GM23338 (cell line): ENCODE data around the gene FASTKD2. TPM values are rescaled to one million over a fixed set of nuclear protein-coding genes. Genes with fewer than 3 reads are reported as not detected.

Experiments used
- ATAC-seq: fragments of 200-7000 bp; cut with Tn5 transposase; 3 replicates; pipeline ENCODE4 v1.9.1; 2020
- DNase-seq: peaks from one replicate; pipeline ENCODE4 v3.0.0-alpha.2; 2015; ENCODE audit warnings: low spot score
- H2AFZ ChIP-seq: fragments of 200-600 bp; sonication (generic); 2 replicates; pipeline ENCODE4 v1.8.0; 2016; ENCODE audit warnings: antibody characterized with exemption, mild to moderate bottlenecking, moderate library complexity
- H3F3A ChIP-seq: fragments of 200-600 bp; sonication (generic); replicated peaks from 2 replicates; pipeline ENCODE4 v1.8.0; 2017; ENCODE audit warnings: antibody characterized with exemption, mixed run types, low read depth
- H3K27ac ChIP-seq: fragments of 200-600 bp; sonication (generic); 2 replicates; pipeline ENCODE4 v1.6.1; 2016; ENCODE audit warnings: low read depth
- H3K27me3 ChIP-seq: fragments of 200-600 bp; sonication (generic); 2 replicates; pipeline ENCODE4 v1.8.0; 2016; ENCODE audit warnings: mild to moderate bottlenecking, mixed run types, moderate library complexity; ENCODE audit not compliant: insufficient read depth
- H3K36me3 ChIP-seq: fragments of 200-600 bp; sonication (generic); 2 replicates; pipeline ENCODE4 v1.8.0; 2016; ENCODE audit warnings: mild to moderate bottlenecking; ENCODE audit not compliant: insufficient read depth
- H3K4me1 ChIP-seq: fragments of 200-600 bp; sonication (generic); 2 replicates; pipeline ENCODE4 v1.8.0; 2016; ENCODE audit warnings: mild to moderate bottlenecking, moderate library complexity; ENCODE audit not compliant: insufficient read depth
- H3K4me2 ChIP-seq: fragments of 200-600 bp; sonication (generic); 2 replicates; pipeline ENCODE4 v1.7.1; 2017; ENCODE audit warnings: mixed run types
- H3K4me3 ChIP-seq: fragments of 200-600 bp; sonication (generic); 2 replicates; pipeline ENCODE4 v1.6.1; 2016; ENCODE audit warnings: mixed run types
- H3K79me2 ChIP-seq: fragments of 200-600 bp; sonication (generic); replicated peaks from 2 replicates; pipeline ENCODE4 v1.8.0; 2017; ENCODE audit warnings: mild to moderate bottlenecking; ENCODE audit not compliant: insufficient read depth
- H3K9me2 ChIP-seq: fragments of 200-600 bp; sonication (generic); 2 replicates; pipeline ENCODE4 v1.8.0; 2017; ENCODE audit not compliant: insufficient read depth
- H4K20me1 ChIP-seq: fragments of 200-600 bp; sonication (generic); replicated peaks from 2 replicates; pipeline ENCODE4 v1.8.0; 2017; ENCODE audit warnings: mild to moderate bottlenecking; ENCODE audit not compliant: insufficient read depth
- H3K27ac Mint-ChIP-seq: 2 replicates; pipeline ENCODE4 v1.8.0; 2020; ENCODE audit warnings: inconsistent platforms, mild to moderate bottlenecking, moderate library complexity, mixed read lengths
- H3K27me3 Mint-ChIP-seq: 3 replicates; pipeline ENCODE4 v1.8.0; 2022; ENCODE audit warnings: low read depth, mild to moderate bottlenecking, moderate library complexity, mixed read lengths, inconsistent platforms; ENCODE audit not compliant: insufficient read depth, poor library complexity
- H3K36me3 Mint-ChIP-seq: 3 replicates; pipeline ENCODE4 v1.8.0; 2021; ENCODE audit warnings: low read depth, mild to moderate bottlenecking, inconsistent platforms, moderate library complexity, mixed read lengths
- H3K4me1 Mint-ChIP-seq: 3 replicates; pipeline ENCODE4 v1.8.0; 2020; ENCODE audit warnings: mild to moderate bottlenecking, inconsistent platforms, mixed read lengths
- H3K4me3 Mint-ChIP-seq: 3 replicates; pipeline ENCODE4 v1.8.0; 2021; ENCODE audit warnings: moderate library complexity, mild to moderate bottlenecking, inconsistent platforms, mixed read lengths
- H3K9me3 Mint-ChIP-seq: 3 replicates; pipeline ENCODE4 v1.8.0; 2020; ENCODE audit warnings: moderate library complexity, mild to moderate bottlenecking, inconsistent platforms, mixed read lengths
- CREB1 ChIP-seq: fragments of 250-450 bp; sonication (Bioruptor Pico); IDR thresholded peaks from 2 replicates; pipeline ENCODE4 v1.5.0; 2020; ENCODE audit warnings: low read depth, mild to moderate bottlenecking, moderate library complexity
- CTCF ChIP-seq, 2 experiments: fragments of 200-600 bp in 1 of 2; sonication (generic) in 1 of 2; conservative IDR thresholded peaks; 2 replicates each; pipeline versions ENCODE4 v1.5.1 to v1.6.1; 2016 to 2017; ENCODE audit warnings: antibody characterized with exemption in 2 of 2, low read depth in 2 of 2, mild to moderate bottlenecking in 2 of 2, moderate library complexity in 1 of 2
- EZH2 ChIP-seq: fragments of 200-600 bp; sonication (generic); IDR thresholded peaks from one replicate; pipeline ENCODE4 v1.8.0; 2017; ENCODE audit warnings: antibody characterized with exemption, mild to moderate bottlenecking, low read depth; ENCODE audit not compliant: unreplicated experiment
- EZH2phosphoT487 ChIP-seq: fragments of 200-600 bp; sonication (generic); IDR thresholded peaks from one replicate; pipeline ENCODE4 v1.8.1; 2018; ENCODE audit warnings: antibody characterized with exemption; ENCODE audit not compliant: unreplicated experiment
- STAT1 ChIP-seq: IDR thresholded peaks from one replicate; pipeline ENCODE4 v1.6.1; 2016; ENCODE audit warnings: antibody characterized with exemption; ENCODE audit not compliant: unreplicated experiment
- ZNF114 ChIP-seq: fragments of 250-450 bp; sonication (Bioruptor Pico); IDR thresholded peaks from 2 replicates; pipeline ENCODE4 v1.5.0; 2020; ENCODE audit warnings: mild to moderate bottlenecking, moderate library complexity
- ZNF331 ChIP-seq: fragments of 250-450 bp; sonication (Bioruptor Pico); IDR thresholded peaks from 2 replicates; pipeline ENCODE4 v1.5.0; 2020; ENCODE audit warnings: low read depth, mild to moderate bottlenecking, moderate library complexity
- polyA plus RNA-seq: library from polyadenylated mRNA; unstranded; fragments of >200 nt; fragmentation: Nextera tagmentation; extraction: Ambion mirVana; gene quantifications from 2 replicates; pipeline ENCODE4 v1.2.1, GENCODE V29; 2016
- total RNA-seq: library from RNA; depleted of rRNA; stranded (reverse); fragments of >200 nt; shearing (Covaris generic); gene quantifications from 2 replicates; pipeline ENCODE4 v1.2.3, GENCODE V29; 2014
- TF ChIP-seq, protein P1 (sequence below): fragments of 250-450 bp; sonication (Bioruptor Pico); IDR thresholded peaks from 2 replicates; pipeline ENCODE4 v1.5.0; 2020; ENCODE audit warnings: mild to moderate bottlenecking, moderate library complexity

Gene FASTKD2
- total and polyA plus RNA-seq, 2 experiments from 2014 or later: 20.5 to 48.7 TPM

DNA sequence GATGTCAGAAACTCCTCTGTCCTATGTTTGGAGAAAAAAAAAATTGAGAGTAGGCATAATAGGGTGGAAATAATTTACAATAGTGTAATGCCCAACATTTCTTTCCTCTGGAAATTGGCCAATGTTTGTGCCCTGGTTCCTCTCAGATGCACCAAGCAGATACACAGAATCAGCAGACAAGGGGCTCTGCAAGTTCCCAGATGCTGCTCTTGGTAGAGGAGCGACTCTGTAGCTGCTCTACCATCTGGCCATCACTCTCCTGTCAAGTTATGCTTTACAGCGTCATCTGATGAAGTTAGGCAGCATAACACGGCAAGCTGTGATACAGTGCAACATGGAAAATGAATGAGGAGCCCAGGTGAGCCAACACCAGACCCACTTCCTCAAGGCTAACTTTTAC is 48.8 kb upstream of the FASTKD2 start (continued):
- TF ChIP-seq CREB1 (CRISPR knock-in tag) (no peak), ZNF114 (no peak), ZNF331 (CRISPR knock-in tag) (no peak), STAT1 (no peak)
- TF ChIP-seq, protein P1, sequence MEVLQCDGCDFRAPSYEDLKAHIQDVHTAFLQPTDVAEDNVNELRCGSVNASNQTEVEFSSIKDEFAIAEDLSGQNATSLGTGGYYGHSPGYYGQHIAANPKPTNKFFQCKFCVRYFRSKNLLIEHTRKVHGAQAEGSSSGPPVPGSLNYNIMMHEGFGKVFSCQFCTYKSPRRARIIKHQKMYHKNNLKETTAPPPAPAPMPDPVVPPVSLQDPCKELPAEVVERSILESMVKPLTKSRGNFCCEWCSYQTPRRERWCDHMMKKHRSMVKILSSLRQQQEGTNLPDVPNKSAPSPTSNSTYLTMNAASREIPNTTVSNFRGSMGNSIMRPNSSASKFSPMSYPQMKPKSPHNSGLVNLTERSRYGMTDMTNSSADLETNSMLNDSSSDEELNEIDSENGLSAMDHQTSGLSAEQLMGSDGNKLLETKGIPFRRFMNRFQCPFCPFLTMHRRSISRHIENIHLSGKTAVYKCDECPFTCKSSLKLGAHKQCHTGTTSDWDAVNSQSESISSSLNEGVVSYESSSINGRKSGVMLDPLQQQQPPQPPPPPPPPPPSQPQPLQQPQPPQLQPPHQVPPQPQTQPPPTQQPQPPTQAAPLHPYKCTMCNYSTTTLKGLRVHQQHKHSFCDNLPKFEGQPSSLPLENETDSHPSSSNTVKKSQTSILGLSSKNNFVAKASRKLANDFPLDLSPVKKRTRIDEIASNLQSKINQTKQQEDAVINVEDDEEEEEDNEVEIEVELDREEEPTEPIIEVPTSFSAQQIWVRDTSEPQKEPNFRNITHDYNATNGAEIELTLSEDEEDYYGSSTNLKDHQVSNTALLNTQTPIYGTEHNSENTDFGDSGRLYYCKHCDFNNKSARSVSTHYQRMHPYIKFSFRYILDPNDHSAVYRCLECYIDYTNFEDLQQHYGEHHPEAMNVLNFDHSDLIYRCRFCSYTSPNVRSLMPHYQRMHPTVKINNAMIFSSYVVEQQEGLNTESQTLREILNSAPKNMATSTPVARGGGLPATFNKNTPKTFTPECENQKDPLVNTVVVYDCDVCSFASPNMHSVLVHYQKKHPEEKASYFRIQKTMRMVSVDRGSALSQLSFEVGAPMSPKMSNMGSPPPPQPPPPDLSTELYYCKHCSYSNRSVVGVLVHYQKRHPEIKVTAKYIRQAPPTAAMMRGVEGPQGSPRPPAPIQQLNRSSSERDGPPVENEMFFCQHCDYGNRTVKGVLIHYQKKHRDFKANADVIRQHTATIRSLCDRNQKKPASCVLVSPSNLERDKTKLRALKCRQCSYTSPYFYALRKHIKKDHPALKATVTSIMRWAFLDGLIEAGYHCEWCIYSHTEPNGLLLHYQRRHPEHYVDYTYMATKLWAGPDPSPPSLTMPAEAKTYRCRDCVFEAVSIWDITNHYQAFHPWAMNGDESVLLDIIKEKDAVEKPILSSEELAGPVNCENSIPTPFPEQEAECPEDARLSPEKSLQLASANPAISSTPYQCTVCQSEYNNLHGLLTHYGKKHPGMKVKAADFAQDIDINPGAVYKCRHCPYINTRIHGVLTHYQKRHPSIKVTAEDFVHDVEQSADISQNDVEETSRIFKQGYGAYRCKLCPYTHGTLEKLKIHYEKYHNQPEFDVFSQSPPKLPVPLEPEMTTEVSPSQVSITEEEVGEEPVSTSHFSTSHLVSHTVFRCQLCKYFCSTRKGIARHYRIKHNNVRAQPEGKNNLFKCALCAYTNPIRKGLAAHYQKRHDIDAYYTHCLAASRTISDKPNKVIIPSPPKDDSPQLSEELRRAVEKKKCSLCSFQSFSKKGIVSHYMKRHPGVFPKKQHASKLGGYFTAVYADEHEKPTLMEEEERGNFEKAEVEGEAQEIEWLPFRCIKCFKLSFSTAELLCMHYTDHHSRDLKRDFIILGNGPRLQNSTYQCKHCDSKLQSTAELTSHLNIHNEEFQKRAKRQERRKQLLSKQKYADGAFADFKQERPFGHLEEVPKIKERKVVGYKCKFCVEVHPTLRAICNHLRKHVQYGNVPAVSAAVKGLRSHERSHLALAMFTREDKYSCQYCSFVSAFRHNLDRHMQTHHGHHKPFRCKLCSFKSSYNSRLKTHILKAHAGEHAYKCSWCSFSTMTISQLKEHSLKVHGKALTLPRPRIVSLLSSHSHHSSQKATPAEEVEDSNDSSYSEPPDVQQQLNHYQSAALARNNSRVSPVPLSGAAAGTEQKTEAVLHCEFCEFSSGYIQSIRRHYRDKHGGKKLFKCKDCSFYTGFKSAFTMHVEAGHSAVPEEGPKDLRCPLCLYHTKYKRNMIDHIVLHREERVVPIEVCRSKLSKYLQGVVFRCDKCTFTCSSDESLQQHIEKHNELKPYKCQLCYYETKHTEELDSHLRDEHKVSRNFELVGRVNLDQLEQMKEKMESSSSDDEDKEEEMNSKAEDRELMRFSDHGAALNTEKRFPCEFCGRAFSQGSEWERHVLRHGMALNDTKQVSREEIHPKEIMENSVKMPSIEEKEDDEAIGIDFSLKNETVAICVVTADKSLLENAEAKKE (CRISPR knock-in tag): no peak

- Histone ChIP-seq H3K4me2 (no peak within 1 kb of the TSS), H3K4me3 (no peak within 1 kb of the TSS), H3K4me1 (peaks cover 9% of the 10 kb centered on the region), H3K36me3 (no peaks in the 10 kb centered on the region), H3K27ac (no peak within 1 kb of the TSS), H3K27me3 (no peaks in the 10 kb centered on the region), H3K79me2 (no peaks in the 10 kb centered on the region), H3F3A (no peaks in the 10 kb centered on the region), H2AFZ (no peak within 1 kb of the TSS), H3K9me2 (peaks cover 3% of the 10 kb centered on the region; the same call in 1 of the 2 replicates), H4K20me1 (no peaks in the 10 kb centered on the region)
- DNase-seq: no peak
- H3K4me1 Mint-ChIP-seq: peaks cover 15% of the 10 kb centered on the region
- H3K36me3 Mint-ChIP-seq: no peaks in the 10 kb centered on the region
- ATAC-seq: no peak
- H3K27ac Mint-ChIP-seq: no peak within 1 kb of the TSS
- H3K27me3 Mint-ChIP-seq: no peaks in the 10 kb centered on the region
- no peak within 1 kb of the TSS for H3K4me3 Mint-ChIP-seq
- H3K9me3 Mint-ChIP-seq: peaks cover 7% of the 10 kb centered on the region; the same call in 2 of the 3 replicates
- TF ChIP-seq CTCF (conservative IDR thresholded peaks at IDR 0.05; ENCODE audit: low read depth in 2 of 2) (no peak), EZH2phosphoT487 (no peak), ZNF114 (no peak), EZH2 (no peak), ZNF331 (CRISPR knock-in tag) (no peak)
- TF ChIP-seq, protein P1 (CRISPR knock-in tag): no peak
These were observed 47.1 kb upstream of the FASTKD2 start, which contains the start of gene DYTN for GRCh38 chr2:206718296-206718695. Gene DYTN, minus strand, starts transcription at chr2:206718396. Its CDS starts 117 bp downstream, at chr2:206718279.
